ENCODE measurements around the gene SLC4A1. TPM values are rescaled to one million over a fixed set of nuclear protein-coding genes. Genes with fewer than 3 reads are reported as not detected.

Gene SLC4A1
- total RNA-seq, 1 experiment from 2014 or later: not detected

DNA sequence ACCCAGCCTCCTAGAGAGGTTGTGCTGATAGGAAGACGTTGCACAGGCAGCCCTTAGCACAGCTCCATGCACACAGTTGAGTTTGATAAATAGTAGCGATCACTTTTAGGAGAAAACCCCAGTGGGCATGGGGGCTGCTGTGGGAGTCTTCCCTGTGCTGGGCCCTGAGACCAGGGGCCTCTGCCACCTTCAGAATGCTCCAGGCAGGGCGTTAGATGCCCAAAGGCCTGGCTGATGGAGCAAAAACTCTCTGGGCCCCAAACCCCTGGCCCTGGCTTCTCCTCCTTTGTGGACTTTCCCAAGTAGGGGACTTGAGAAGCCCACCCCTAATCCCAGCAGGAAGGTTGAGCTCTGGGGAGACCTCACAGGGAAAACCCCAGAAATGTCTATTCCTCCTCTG, 14.3 kb upstream of the SLC4A1 start (continued):
- TF ChIP-seq, protein P1, sequence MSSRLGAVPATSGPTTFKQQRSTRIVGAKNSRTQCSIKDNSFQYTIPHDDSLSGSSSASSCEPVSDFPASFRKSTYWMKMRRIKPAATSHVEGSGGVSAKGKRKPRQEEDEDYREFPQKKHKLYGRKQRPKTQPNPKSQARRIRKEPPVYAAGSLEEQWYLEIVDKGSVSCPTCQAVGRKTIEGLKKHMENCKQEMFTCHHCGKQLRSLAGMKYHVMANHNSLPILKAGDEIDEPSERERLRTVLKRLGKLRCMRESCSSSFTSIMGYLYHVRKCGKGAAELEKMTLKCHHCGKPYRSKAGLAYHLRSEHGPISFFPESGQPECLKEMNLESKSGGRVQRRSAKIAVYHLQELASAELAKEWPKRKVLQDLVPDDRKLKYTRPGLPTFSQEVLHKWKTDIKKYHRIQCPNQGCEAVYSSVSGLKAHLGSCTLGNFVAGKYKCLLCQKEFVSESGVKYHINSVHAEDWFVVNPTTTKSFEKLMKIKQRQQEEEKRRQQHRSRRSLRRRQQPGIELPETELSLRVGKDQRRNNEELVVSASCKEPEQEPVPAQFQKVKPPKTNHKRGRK (CRISPR knock-in tag; IDR thresholded peaks at IDR 0.05; ENCODE audit: borderline replicate concordance): no peak
- TF ChIP-seq, protein P2, sequence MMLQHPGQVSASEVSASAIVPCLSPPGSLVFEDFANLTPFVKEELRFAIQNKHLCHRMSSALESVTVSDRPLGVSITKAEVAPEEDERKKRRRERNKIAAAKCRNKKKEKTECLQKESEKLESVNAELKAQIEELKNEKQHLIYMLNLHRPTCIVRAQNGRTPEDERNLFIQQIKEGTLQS (CRISPR knock-in tag; conservative IDR thresholded peaks at IDR 0.05): no peak
- TF ChIP-seq IRF2 (CRISPR knock-in tag; IDR thresholded peaks at IDR 0.05; ENCODE audit: borderline replicate concordance, low read depth) (no peak), RELA (CRISPR knock-in tag; IDR thresholded peaks at IDR 0.05; ENCODE audit: borderline replicate concordance) (no peak), NFYB (CRISPR knock-in tag; conservative IDR thresholded peaks at IDR 0.05; ENCODE audit: low read depth) (no peak), MYBL2 (CRISPR knock-in tag; IDR thresholded peaks at IDR 0.05) (no peak)
- TF ChIP-seq, protein P3, sequence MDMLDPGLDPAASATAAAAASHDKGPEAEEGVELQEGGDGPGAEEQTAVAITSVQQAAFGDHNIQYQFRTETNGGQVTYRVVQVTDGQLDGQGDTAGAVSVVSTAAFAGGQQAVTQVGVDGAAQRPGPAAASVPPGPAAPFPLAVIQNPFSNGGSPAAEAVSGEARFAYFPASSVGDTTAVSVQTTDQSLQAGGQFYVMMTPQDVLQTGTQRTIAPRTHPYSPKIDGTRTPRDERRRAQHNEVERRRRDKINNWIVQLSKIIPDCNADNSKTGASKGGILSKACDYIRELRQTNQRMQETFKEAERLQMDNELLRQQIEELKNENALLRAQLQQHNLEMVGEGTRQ (CRISPR knock-in tag; IDR thresholded peaks at IDR 0.05): no peak
- TF ChIP-seq, protein P4, sequence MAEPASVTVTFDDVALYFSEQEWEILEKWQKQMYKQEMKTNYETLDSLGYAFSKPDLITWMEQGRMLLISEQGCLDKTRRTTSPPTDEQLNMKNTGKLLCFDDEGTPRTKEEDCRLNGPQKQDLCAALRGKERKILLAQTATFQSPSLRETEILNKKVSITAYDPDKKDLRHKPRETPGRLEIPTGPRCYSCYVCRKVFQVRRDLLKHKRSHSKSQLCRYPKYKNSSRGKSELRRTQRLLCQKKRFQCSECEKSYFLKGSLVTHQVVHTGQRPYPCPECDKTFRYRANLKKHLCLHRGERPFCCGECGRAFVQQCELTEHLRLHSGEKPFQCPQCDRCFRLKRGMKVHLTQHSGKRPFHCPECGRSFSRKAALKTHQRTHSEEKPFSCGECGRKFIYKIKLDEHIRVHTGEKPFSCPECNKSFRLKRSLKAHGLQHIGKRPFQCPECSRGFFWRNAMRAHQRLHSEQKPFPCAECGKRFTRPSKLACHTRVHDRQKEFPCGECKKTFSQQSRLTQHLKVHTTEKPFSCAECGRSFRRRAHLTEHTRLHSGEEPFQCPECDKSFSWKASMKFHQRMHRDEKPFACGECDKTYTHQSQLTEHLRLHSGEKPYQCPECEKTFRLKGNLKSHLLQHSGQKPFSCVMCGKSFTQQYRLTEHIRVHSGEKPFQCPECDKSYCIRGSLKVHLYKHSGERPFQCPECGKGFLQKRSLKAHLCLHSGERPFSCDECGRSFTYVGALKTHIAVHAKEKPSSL (CRISPR knock-in tag; conservative IDR thresholded peaks at IDR 0.05): no peak

DNA sequence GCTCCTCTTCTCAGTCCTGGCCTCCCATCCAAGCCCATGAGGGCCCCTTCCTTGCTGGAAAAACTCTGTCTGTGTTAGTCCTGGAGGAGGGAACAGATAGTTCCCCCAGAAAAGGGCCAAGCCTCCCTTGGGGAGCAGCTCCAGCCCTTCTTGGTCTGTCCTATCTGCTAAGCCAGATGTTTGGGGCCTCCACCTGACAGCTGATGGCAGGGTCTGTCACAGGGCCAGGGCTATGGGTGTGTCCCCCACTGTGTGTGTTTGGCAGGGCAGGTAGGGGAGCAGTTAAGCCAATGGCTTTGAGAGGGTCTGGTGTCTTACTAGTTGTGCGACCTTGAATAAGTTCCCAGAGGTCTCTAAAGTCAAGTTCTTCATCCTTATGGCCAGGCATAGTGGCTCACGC, 13.6 kb upstream of the SLC4A1 start:
- Mint-ChIP-seq H3K27me3 (ENCODE audit: low read depth) (no peaks in the 10 kb centered on the region), H3K27ac (no peak overlapping the region), H3K36me3 (no peaks in the 10 kb centered on the region), H3K9me3 (no peaks in the 10 kb centered on the region), H3K4me1 (peaks cover 21% of the 10 kb centered on the region), H3K4me3 (no peak overlapping the region)
- ATAC-seq (no peak), DNase-seq (ENCODE audit: low spot score) (no peak)
- CTCF ChIA-PET: interaction anchor here (1.3 to 2.7 kb wide), 2 partner anchors 71 to 94 kb away, joined by 4 to 8 read pairs; no protein-coding TSS in a partner anchor
- POLR2A ChIA-PET: no interaction called here
- TF ChIP-seq, protein P5, sequence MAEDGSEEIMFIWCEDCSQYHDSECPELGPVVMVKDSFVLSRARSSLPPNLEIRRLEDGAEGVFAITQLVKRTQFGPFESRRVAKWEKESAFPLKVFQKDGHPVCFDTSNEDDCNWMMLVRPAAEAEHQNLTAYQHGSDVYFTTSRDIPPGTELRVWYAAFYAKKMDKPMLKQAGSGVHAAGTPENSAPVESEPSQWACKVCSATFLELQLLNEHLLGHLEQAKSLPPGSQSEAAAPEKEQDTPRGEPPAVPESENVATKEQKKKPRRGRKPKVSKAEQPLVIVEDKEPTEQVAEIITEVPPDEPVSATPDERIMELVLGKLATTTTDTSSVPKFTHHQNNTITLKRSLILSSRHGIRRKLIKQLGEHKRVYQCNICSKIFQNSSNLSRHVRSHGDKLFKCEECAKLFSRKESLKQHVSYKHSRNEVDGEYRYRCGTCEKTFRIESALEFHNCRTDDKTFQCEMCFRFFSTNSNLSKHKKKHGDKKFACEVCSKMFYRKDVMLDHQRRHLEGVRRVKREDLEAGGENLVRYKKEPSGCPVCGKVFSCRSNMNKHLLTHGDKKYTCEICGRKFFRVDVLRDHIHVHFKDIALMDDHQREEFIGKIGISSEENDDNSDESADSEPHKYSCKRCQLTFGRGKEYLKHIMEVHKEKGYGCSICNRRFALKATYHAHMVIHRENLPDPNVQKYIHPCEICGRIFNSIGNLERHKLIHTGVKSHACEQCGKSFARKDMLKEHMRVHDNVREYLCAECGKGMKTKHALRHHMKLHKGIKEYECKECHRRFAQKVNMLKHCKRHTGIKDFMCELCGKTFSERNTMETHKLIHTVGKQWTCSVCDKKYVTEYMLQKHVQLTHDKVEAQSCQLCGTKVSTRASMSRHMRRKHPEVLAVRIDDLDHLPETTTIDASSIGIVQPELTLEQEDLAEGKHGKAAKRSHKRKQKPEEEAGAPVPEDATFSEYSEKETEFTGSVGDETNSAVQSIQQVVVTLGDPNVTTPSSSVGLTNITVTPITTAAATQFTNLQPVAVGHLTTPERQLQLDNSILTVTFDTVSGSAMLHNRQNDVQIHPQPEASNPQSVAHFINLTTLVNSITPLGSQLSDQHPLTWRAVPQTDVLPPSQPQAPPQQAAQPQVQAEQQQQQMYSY (CRISPR knock-in tag; IDR thresholded peaks at IDR 0.05): no peak
- TF ChIP-seq, protein P6, sequence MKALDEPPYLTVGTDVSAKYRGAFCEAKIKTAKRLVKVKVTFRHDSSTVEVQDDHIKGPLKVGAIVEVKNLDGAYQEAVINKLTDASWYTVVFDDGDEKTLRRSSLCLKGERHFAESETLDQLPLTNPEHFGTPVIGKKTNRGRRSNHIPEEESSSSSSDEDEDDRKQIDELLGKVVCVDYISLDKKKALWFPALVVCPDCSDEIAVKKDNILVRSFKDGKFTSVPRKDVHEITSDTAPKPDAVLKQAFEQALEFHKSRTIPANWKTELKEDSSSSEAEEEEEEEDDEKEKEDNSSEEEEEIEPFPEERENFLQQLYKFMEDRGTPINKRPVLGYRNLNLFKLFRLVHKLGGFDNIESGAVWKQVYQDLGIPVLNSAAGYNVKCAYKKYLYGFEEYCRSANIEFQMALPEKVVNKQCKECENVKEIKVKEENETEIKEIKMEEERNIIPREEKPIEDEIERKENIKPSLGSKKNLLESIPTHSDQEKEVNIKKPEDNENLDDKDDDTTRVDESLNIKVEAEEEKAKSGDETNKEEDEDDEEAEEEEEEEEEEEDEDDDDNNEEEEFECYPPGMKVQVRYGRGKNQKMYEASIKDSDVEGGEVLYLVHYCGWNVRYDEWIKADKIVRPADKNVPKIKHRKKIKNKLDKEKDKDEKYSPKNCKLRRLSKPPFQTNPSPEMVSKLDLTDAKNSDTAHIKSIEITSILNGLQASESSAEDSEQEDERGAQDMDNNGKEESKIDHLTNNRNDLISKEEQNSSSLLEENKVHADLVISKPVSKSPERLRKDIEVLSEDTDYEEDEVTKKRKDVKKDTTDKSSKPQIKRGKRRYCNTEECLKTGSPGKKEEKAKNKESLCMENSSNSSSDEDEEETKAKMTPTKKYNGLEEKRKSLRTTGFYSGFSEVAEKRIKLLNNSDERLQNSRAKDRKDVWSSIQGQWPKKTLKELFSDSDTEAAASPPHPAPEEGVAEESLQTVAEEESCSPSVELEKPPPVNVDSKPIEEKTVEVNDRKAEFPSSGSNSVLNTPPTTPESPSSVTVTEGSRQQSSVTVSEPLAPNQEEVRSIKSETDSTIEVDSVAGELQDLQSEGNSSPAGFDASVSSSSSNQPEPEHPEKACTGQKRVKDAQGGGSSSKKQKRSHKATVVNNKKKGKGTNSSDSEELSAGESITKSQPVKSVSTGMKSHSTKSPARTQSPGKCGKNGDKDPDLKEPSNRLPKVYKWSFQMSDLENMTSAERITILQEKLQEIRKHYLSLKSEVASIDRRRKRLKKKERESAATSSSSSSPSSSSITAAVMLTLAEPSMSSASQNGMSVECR (CRISPR knock-in tag; IDR thresholded peaks at IDR 0.05; ENCODE audit: borderline replicate concordance): no peak
- TF ChIP-seq GRHL2 (CRISPR knock-in tag; IDR thresholded peaks at IDR 0.05; ENCODE audit: insufficient replicate concordance, severe bottlenecking): no peak
- TF ChIP-seq, protein P7, sequence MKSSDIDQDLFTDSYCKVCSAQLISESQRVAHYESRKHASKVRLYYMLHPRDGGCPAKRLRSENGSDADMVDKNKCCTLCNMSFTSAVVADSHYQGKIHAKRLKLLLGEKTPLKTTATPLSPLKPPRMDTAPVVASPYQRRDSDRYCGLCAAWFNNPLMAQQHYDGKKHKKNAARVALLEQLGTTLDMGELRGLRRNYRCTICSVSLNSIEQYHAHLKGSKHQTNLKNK (CRISPR knock-in tag; IDR thresholded peaks at IDR 0.05): no peak
